HG03354 (cell line): ENCODE results near the gene ZNF718.
"Not testable (repeated sequence)": the region's sequence is repeated elsewhere in the genome, so short reads cannot be mapped to it uniquely, and the experiment has no call there.

Source experiments
- ATAC-seq: cut with Tn5 transposase; IDR thresholded peaks from one replicate; pipeline ENCODE4 v1.9.1; 2021; ENCODE audit warnings: mild to moderate bottlenecking; ENCODE audit not compliant: unreplicated experiment, poor library complexity, severe bottlenecking

The ZNF718 gene

DNA sequence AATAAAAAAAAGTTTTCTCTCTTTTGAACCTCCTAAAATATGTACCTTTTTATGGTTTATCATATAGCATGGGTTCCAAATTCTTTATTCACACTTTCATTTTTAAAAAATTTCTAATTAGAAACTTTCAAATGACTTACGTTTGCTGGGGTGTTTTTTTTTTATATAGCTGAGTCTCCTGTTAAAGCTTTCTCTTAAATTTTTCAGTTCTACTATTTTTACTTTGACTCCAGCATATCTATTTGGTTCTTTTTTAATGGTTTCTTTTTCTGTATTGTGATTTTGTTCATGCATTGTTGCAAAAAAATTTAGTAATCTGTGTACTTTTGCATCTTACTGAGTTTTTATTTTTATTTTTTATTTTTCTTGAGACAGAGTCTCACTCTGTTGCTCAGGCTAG lies 22.3 kb downstream of the ZNF718 start:
- ATAC-seq: no peak

DNA sequence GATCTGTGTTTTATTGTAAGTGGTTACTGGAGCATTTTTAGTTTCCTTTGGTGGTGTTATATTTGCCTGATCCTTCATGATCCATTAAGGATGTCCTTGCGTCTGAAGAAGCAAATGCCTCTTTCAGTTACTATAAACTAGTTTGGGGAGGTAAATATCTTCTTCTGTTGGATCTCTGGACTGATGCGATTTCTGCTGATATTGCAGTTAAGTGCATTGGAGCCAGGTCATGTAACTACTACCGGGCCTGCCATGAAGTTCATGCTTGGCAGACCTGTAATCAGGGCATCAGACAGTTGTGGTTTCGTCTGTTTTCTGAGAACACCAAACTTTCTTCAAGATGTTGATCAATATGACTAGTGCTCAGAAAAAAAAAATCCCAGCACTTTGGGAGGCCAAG lies 22.9 kb downstream of the ZNF718 start:
- no peak for ATAC-seq

DNA sequence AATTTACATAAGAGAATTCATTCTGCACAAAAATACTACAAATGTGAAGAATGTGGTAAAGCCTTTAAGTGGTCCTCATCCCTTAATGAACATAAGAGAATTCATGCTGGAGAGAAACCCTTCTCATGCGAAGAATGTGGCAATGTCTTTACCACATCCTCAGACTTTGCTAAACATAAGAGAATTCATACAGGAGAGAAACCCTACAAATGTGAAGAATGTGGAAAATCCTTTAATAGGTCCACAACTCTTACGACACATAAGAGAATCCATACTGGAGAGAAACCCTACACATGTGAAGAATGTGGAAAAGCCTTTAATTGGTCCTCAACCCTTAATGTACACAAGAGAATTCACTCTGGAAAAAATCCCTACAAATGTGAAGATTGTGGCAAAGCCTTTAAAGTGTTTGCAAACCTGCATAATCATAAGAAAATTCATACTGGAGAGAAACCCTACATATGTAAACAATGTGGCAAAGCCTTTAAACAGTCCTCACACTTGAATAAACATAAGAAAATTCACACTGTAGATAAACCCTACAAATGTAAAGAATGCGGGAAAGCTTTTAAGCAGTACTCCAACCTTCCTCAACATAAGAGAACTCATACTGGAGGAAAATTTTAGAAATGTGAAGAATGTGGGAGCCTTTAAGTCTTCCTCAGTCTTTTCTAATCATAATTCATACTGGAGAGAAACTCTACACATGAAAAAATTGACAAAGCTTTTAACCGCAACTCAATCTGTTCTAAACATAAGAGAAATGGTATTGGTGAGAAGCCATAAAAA lies 37.4 kb downstream of the ZNF718 start:
- ATAC-seq: no peak

DNA sequence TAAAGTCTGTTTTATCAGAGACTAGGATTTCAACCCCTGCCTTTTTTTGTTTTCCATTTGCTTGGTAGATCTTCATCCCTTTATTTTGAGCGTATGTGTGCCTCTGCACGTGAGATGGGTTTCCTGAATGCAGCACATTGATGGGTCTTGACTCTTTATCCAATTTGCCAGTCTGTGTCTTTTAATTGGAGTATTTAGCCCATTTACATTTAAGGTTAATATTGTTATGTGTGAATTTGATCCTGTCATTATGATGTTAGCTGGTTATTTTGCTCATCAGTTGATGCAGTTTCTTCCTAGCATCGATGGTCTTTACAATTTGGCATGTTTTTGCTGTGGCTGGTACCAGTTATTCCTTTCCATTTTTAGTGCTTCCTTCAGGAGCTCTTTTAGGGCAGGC lies 45.3 kb downstream of the ZNF718 start:
- ATAC-seq: not testable (repeated sequence)

DNA sequence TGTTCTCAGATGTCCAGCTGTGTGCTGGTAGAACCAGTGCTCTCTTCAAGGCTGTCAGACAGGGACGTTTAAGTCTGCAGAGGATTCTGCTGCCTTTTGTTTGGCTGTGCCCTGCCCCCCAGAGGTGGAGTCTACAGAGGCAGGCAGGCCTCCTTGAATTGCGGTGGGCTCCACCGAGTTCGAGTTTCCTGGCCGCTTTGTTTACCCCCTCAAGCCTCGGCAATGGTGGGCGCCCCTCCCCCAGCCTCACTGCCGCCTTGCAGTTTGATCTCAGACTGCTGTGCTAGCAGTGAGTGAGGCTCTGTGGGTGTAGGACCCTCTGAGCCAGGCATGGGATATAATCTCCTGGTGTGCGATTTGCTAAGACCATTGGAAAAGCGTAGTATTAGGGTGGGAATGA lies 47.0 kb downstream of the ZNF718 start:
- ATAC-seq: not testable (repeated sequence)

DNA sequence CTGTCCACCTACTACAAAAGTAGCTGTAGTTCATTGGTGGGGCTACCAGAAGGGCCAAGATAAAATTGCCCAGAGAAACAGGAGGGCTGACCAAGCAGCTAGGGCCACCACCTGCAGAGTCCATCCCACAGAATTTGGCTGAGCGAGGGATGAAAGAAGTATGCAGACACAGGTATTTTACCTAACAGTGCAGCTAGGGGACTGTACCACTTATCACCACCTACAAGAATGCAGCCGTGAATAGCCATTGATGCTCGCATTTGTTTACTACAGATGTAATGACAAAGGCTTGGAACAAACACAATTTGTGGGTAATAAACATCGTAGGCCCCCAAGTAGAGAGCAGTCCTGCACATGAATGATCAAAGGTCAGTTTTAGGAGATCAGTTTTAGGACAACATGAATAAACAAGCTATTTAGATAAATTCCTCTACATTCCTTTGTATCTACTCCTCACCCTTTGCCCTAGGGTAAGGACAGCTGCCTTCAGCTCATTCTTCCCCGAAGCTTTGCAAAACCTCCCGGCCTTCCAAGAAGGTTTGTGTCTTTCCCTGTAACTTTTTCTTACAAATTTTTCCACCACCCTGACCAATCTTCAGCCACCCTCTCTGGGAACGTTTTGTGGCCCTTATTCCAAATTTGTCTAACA lies 49.5 kb downstream of the ZNF718 start:
- no peak for ATAC-seq

DNA sequence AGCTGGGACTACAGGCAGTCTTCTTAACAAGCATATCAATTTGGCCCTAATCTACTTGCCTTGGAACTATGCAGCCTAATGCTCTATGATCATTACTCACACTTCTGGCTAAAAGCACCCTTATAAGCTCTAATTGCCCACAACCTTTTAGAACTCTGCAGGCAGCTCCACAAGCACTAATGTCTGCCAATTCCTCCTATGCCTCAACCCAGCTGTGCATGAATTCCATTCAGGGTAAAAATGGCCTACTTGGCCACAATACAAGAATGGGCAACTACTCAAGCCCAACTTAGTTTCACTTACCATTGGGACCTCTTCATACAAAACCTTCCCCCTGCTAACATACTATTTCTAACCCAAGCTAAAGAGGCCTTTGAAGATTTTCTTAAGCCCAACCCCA lies 51.7 kb downstream of the ZNF718 start:
- ATAC-seq: no peak

DNA sequence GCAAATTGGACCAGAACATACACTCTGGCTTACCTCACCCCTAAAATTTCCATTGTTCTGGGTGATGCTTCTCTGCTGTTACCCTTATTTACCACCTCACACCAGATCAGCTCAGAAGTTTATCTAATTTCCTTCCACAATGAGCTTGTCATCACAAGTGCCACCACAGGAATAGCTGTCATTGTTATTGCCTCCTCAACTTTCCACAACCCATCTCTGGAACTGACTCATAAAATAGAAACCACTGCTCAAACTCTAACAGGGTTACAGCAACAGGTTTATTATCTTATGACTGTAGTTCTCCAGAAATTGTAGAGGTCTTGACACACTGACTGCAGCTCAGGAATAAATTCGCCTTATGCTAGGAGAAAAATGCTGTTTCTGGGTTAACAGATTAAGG lies 52.7 kb downstream of the ZNF718 start:
- no peak for ATAC-seq

DNA sequence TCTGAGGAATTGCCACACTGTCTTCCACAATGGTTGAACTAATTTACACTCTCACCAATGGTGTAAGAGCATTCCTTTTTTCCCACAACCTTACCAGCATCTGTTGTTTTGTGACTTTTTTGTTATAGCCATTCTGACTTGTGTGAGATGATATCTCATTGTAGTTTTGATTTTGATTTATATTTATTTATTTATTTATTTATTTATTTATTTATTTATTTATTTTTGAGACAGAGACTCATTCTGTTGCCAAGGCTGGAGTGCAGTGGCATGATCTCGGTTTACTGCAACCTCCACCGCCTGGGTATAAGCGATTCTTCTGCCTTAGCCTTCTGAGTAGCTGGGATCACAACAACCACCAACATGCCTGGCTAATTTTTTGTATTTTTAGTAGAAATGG lies 57.9 kb downstream of the ZNF718 start:
- not testable (repeated sequence) for ATAC-seq

DNA sequence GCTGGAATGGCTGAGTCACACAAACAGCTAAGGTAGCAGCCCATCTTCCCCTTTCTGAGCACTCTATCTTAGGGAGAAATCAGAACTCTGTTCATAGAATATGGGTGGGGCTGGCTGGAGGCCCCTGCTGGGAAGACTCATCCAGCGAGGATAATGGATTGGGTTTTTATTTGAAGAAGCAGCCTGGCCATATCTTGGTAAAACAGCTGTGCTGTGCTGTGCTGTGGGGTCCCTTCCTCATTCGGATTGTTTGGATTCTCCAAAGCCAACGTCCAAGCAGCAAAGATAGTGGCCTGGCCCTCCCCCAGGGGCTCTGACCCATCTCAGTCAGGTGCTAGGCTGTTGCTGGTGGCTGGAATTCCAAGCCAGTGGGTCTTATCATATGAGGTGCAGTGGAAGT lies 63.8 kb downstream of the ZNF718 start:
- ATAC-seq: no peak

DNA sequence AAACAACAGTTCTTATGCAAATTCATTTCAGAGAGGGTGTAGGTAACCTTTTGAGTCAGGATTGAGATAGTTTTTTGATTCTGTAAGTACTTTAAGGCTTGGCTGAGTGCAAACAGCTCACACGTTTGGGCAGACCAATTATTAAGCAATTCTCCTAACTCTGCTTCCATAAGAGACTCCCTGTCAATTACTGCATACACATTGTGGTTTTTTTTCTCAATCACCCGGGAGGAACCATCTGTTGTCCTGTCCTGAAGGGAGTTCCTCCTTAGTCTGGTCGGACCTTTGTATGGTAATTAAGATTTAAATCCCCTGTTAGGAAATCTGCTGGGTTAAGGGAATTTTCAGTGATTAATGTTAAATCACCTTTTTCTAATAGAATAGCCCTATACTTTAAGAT lies 70.9 kb downstream of the ZNF718 start:
- not testable (repeated sequence) for ATAC-seq

DNA sequence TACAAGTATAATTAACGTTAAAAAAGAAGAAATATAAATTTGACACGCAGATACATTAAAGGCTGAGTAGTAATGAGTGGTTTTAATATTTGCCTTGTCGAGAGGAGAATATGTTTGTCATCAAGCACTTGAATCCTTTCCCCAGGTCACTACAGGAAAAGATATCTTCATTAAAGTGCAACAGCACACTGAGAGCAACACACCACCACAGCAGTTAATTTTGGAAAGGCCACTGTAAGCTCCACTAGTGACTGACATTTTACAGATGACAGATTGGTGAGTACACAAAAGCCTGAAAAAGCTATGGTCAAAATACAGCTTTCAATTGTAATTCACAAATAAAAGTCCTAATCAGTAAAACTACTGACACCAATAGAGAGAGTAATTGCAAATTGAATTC lies 76.6 kb downstream of the ZNF718 start:
- no peak for ATAC-seq

DNA sequence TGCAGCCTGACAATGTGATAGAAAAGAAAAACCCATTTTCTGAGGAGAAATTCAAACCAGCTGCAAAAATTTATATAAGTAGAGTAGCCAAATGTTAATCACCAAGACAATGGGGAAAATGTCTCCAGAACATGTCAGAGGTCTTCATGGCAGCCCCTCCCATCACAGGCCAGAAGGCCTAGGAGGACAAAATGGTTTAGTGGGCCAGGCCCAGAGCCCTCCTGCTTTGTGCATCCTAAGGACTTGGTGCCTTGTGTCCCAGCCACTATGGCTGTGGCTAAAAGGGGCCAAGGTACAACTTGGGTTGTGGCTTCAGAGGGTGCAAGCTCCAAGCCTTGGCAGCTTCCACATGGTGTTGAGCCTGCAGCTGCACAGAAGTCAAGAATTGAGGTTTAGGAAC lies 78.5 kb downstream of the ZNF718 start:
- not testable (repeated sequence) for ATAC-seq

DNA sequence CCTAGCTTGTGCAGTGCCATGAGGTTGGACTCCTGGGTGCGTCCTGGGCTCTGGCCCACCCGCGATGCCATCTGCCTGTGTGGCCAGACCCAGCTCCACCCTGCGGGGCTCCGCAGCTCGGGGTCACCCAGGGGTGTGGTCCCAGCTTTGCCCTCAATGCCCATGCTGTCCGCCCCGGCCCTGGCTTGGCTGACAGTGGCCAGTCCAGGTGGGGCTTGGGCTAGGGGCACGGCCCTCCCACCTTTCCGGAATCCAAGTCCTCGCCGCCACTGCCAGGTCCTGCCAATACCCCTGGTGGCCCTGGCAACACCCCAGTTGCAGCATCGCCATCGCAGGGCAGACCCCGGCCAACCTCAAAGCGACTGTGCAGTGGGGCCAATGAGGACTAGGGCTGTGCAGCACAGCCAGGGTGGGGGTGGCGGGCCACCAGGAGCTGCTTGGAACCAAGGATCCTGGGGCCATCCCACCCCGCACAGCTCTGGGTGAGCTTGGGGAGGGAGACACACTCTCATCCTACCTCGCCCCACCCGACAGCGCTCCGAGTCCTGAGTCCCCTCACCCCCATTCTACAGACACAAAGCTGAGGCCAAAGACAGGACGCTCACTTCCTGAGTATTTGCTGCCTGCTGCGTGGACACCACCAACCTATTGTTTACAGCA lies 80.9 kb downstream of the ZNF718 start:
- ATAC-seq: no peak

DNA sequence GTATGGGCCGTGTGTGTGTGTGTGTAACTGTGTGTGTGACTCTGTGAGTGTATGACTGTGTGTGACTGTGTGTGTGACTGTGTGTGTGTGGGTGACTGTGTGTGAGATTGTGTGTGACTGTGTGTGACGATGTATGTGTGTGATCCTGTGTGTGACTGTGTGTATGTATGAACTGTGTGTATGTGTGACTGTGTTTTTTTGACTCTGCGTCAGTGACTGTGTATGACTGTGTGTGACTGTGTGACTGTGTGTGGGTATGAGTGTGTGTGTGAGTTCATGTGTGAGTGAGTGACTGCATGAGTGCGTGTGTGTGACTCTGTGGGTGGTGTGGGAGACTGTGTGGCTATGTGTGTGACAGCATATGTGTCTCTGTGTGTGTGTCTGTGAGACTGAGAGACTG lies 81.8 kb downstream of the ZNF718 start:
- no peak for ATAC-seq

DNA sequence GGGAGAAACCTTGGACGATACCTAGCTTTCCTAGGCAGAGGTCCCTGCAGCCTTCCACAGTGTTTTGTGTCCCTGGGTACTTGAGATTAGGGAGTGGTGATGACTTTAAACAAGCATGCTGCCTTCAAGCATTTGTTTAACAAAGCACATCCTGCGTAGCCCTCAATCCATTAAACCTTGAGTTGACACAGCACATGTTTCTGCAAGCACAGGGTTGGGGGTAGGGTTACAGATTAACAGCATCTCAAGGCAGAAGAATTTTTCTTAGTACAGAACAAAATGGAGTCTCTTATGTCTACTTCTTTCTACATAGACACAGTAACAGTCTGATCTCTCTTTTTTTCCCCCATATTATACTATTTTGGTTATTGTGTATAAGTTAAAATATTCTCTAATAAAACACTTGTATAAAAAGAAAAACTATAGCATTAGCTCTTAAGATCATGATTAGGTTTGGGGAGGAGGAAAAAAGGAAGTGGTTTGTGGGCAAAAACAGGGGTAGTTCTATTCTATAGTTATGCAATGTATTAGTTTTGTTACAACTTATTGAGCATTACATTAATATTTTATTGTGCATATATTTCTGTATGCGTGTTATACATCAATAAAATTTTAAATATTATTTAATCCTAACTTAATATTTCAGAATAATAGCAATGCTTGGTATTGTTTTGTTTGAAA lies 84.3 kb downstream of the ZNF718 start:
- not testable (repeated sequence) for ATAC-seq

DNA sequence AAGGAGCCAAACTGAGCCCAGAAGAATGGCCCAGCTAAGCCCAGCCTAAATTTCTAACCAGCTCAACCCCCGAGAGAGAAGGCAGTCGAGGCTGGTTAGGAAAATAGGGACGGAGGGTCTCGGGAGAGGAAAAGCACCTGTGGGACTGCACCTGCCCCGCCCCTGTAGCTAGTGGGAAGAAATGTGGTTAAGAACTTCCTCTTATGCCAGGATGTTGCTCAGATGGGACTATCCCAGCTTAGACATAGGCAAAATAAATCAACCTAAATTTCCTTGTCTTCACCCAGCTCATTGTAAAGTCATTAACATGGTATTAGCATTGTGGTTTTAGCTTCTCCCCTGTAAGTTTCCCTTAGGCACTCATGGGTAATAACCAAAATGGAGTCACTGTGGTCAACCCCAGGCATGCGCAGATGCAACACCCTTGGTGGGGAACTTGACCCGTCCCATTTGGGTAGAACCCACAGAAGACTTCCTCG lies 86.8 kb downstream of the ZNF718 start:
- ATAC-seq: no peak

DNA sequence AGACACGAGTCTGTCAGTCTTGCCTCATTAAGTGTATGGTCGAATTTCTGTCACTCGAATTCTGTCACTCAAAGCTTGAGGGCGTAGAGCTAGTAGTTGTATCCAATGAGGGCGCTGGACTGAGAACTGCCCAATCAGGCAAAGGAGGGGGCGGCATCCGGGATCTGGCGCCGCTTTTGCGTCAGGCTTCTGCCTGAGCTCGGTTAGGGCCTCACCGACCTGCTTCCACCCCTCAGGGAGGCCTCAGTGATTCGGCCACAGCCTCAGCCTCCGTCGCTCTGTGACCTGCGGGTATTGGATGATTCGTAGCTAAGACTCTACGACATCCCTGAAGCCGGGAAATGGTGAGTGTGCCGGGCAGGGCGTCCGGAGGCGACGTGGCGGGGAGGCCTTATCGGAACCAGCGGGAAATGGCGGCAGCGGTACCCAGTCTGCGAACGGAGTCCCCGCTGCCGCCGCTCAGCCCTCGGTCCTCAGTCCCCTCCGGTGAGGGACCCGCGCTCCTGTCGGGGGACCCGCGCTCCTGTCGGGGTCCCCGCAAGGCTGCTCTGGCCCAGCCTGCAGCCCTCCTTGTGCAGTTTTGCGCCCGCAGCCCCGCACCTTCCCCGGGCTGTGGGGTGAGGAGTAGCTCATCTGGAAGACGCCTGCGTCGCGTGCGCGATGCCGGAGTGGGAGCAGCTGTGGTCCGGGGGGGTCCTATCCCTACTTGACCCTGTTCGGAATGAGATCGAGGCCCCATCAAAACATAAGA lies 88.3 kb downstream of the ZNF718 start:
- no peak for ATAC-seq

DNA sequence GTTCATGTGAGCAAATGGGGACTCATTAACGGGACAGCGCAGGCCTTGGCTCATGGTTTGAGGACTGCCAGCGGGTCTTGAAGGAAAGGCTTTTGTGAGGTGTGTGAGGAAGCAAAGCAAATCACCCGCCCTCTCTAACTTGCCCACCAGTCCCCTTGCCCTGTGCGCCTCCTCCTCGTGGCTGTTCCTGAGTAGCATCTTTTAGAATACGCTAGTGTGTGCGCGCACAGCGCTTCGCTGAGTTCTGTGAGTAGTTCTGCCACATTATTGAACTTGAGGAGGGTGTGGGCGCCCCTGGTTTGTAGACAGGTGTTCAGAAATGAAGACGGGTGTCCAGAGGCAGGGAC lies 88.9 kb downstream of the ZNF718 start:
- ATAC-seq: not testable (repeated sequence)
